A549 (cell line): Measurements from ENCODE around the gene KCNK17. TPM values are rescaled to one million over a fixed set of nuclear protein-coding genes. Genes with fewer than 3 reads are reported as not detected.

Experiments used
- ATAC-seq, 2 experiments: fragments of 200-7000 bp in 1 of 2; fragments of >200 bp in 1 of 2; cut with Nextera tagmentation in 1 of 2; cut with Tn5 transposase in 1 of 2; 3 replicates each; pipeline versions ENCODE4 v1.8.0 to v1.9.1; 2018 to 2020; ENCODE audit warnings: mild to moderate bottlenecking in 1 of 2, moderate library complexity in 1 of 2
- CTCF ChIA-PET: fragments of 300-600 bp; sonication (Branson Sonifier 250); formaldehyde crosslinking; extraction: SDS; loops from one replicate; lab custom pipeline; 2021; ENCODE audit warnings: antibody characterized with exemption, inconsistent platforms; lab: Yijun Ruan, JAX
- POLR2A ChIA-PET: fragments of 350-600 bp; formaldehyde crosslinking; extraction: SDS; loops from one replicate; lab custom pipeline; 2021; ENCODE audit warnings: antibody characterized with exemption, inconsistent platforms; lab: Yijun Ruan, JAX
- DNase-seq, 2 experiments: peaks; one replicate each; pipeline versions ENCODE4 v3.0.0 to v3.0.0-alpha.2; 2011 to 2016; ENCODE audit warnings: low read depth in 1 of 2, low spot score in 1 of 2
- FAIRE-seq: peaks from 2 replicates; lab custom pipeline; 2011; peaks lifted over from hg19 to GRCh38; lab: Jason Lieb, UNC
- H3K27ac ChIP-seq, 2 experiments: fragments of >200 bp; sonication (Bioruptor Twin); formaldehyde crosslinking; 3 replicates each; pipeline ENCODE4 v1.5.1; 2016 to 2017
- H3K4me1 ChIP-seq: fragments of >200 bp; sonication (Bioruptor Twin); formaldehyde crosslinking; 3 replicates; pipeline ENCODE4 v1.6.1; 2016
- H3K4me2 ChIP-seq: fragments of >200 bp; sonication (Bioruptor Twin); formaldehyde crosslinking; 3 replicates; pipeline ENCODE4 v1.6.1; 2016
- H3K4me3 ChIP-seq: fragments of >200 bp; sonication (Bioruptor Twin); formaldehyde crosslinking; 3 replicates; pipeline ENCODE4 v1.5.1; 2016
- H3K9me3 ChIP-seq: fragments of >200 bp; sonication (Bioruptor Twin); formaldehyde crosslinking; 3 replicates; pipeline ENCODE4 v1.6.1; 2016
- BHLHE40 ChIP-seq: IDR thresholded peaks from 2 replicates; pipeline ENCODE4 v1.6.1; 2012; ENCODE audit warnings: low read depth, low read length, inconsistent platforms
- EP300 ChIP-seq, 2 experiments: fragments of >200 bp; sonication (Bioruptor Twin); formaldehyde crosslinking; IDR thresholded peaks; 2 replicates in 1 of 2; 3 replicates in 1 of 2; pipeline ENCODE4 v1.6.1; 2016 to 2017
- GATA3 ChIP-seq: IDR thresholded peaks from 2 replicates; pipeline ENCODE4 v1.6.1; 2012; ENCODE audit warnings: borderline replicate concordance
- HOXB5 ChIP-seq: fragments of 250-450 bp; sonication (Bioruptor Pico); IDR thresholded peaks from 2 replicates; pipeline ENCODE4 v1.5.0; 2020; ENCODE audit warnings: mild to moderate bottlenecking, moderate library complexity
- JUN ChIP-seq, 2 experiments: fragments of >200 bp; sonication (Bioruptor Twin); formaldehyde crosslinking; IDR thresholded peaks; 2 replicates in 1 of 2; 3 replicates in 1 of 2; pipeline ENCODE4 v1.6.1; 2016 to 2017
- KDM5A ChIP-seq: fragments of 200-600 bp; sonication (generic); IDR thresholded peaks from 2 replicates; pipeline ENCODE4 v1.6.1; 2016; ENCODE audit warnings: antibody characterized with exemption, mild to moderate bottlenecking
- MYC ChIP-seq: IDR thresholded peaks from 2 replicates; pipeline ENCODE4 v1.6.1; 2012; ENCODE audit warnings: mild to moderate bottlenecking, inconsistent platforms, low read length, improper control_type of control experiment, borderline replicate concordance
- NFE2L2 ChIP-seq: fragments of 150-350 bp; conservative IDR thresholded peaks from 2 replicates; pipeline ENCODE4 v1.6.1; 2014; ENCODE audit warnings: low read length
- NPAS2 ChIP-seq: fragments of 250-450 bp; sonication (Bioruptor Pico); IDR thresholded peaks from 2 replicates; pipeline ENCODE4 v1.8.0; 2022; ENCODE audit warnings: mild to moderate bottlenecking, moderate library complexity, borderline replicate concordance
- NR3C1 ChIP-seq: fragments of >200 bp; sonication (Bioruptor Twin); formaldehyde crosslinking; IDR thresholded peaks from 3 replicates; pipeline ENCODE4 v1.6.1; 2017
- POLR2AphosphoS2 ChIP-seq: conservative IDR thresholded peaks from 2 replicates; pipeline ENCODE4 v1.6.1; 2012; ENCODE audit warnings: low read length, improper control_type of control experiment, inconsistent platforms
- RAD21 ChIP-seq, 2 experiments: fragments of >200 bp in 1 of 2; sonication (Bioruptor Twin) in 1 of 2; formaldehyde crosslinking in 1 of 2; IDR thresholded peaks in 1 of 2; conservative IDR thresholded peaks in 1 of 2; 2 replicates in 1 of 2; 3 replicates in 1 of 2; pipeline ENCODE4 v1.6.1; 2012 to 2018; ENCODE audit warnings: inconsistent platforms in 1 of 2
- SMC3 ChIP-seq: fragments of >200 bp; sonication (Bioruptor Twin); formaldehyde crosslinking; IDR thresholded peaks from 3 replicates; pipeline ENCODE4 v1.6.1; 2018; ENCODE audit warnings: inconsistent platforms
- ZC3H11A ChIP-seq: fragments of 450-650 bp; IDR thresholded peaks from 2 replicates; pipeline ENCODE4 v1.6.1; 2014; ENCODE audit warnings: antibody characterized with exemption, mild to moderate bottlenecking
- polyA plus RNA-seq, 4 experiments: library from polyadenylated mRNA; depleted of rRNA in 3 of 4; stranded (reverse); fragments of >200 nt; fragmentation: RNase III in 1 of 4; extraction: RNeasy Plus Mini Kit Qiagen cat#74134 plus additional on column Dnase treatment in 1 of 4; gene quantifications; 2 replicates in 3 of 4; 3 replicates in 1 of 4; pipeline ENCODE4 v1.2.3, GENCODE V29; 2011 to 2017
- TF ChIP-seq, protein P1 (sequence below): fragments of >200 bp; sonication (Bioruptor Twin); formaldehyde crosslinking; IDR thresholded peaks from 3 replicates; pipeline ENCODE4 v1.6.1; 2016
- TF ChIP-seq, protein P2 (sequence below): fragments of 150-350 bp; IDR thresholded peaks from 2 replicates; pipeline ENCODE4 v1.6.1; 2014; ENCODE audit warnings: low read depth, mild to moderate bottlenecking, low read length
- TF ChIP-seq, protein P3 (sequence below): fragments of 200-600 bp; sonication (generic); IDR thresholded peaks from 2 replicates; pipeline ENCODE4 v1.6.1; 2016; ENCODE audit warnings: antibody characterized with exemption, mild to moderate bottlenecking, moderate library complexity
- TF ChIP-seq, protein P4 (sequence below): IDR thresholded peaks from 2 replicates; pipeline ENCODE4 v1.6.1; 2012
- TF ChIP-seq, protein P5 (sequence below): fragments of 250-450 bp; sonication (Bioruptor Pico); IDR thresholded peaks from 2 replicates; pipeline ENCODE4 v1.5.0; 2020; ENCODE audit warnings: low read depth, mild to moderate bottlenecking, moderate library complexity

KCNK17 gene
- polyA plus RNA-seq, 2 of the 4 experiments (the other 2 are of a cell fraction), result not detected

DNA sequence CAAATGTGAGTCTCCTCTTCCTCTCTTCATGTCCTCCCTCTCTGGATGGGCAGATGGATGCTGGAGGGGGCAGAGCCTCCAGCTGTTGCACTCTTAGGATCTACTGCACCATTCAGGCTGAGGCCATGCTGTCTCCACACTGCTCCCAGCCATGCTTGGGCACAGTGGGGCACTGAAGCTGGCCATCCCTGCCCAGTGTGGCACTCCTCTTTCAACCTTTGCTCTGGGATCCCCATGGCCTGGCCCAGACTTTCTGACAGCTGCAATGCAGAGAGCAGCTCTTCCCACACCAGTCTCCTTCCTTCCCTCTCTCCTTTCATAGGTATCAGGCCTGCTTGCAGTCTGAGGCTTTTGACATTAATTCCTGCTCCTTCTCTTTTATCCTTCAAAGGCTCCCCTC is 9.3 kb downstream of the KCNK17 start:
- Histone ChIP-seq H3K4me1 (0 out of 3 replicates have a peak, but pooled peaks cover 3% of the 10 kb centered on the region), H3K4me3 (no peak overlapping the region), H3K9me3 (no peaks in the 10 kb centered on the region), H3K27ac (no peak overlapping the region), H3K4me2 (no peak overlapping the region)
- ChIA-PET POLR2A (no interaction called here), CTCF (interaction anchor here (0.8 to 10.4 kb wide), 6 partner anchors 11 to 432 kb away, joined by 3 to 171 read pairs (median 7); no protein-coding TSS in a partner anchor)
- no peak for FAIRE-seq
- no peak for ATAC-seq
- no peak for DNase-seq
- TF ChIP-seq, protein P1, sequence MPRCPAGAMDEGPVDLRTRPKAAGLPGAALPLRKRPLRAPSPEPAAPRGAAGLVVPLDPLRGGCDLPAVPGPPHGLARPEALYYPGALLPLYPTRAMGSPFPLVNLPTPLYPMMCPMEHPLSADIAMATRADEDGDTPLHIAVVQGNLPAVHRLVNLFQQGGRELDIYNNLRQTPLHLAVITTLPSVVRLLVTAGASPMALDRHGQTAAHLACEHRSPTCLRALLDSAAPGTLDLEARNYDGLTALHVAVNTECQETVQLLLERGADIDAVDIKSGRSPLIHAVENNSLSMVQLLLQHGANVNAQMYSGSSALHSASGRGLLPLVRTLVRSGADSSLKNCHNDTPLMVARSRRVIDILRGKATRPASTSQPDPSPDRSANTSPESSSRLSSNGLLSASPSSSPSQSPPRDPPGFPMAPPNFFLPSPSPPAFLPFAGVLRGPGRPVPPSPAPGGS, result no peak
- TF ChIP-seq EP300 (IDR thresholded peaks at IDR 0.05) (no peak), GATA3 (no peak), ZC3H11A (no peak), BHLHE40 (no peak), SMC3 (no peak), POLR2AphosphoS2 (no peak), JUN (IDR thresholded peaks at IDR 0.05) (no peak), HOXB5 (no peak), NPAS2 (no peak), NFE2L2 (no peak), KDM5A (no peak), RAD21 (conservative IDR thresholded peaks at IDR 0.05 in 1 of 2, IDR thresholded peaks at IDR 0.05 in 1 of 2) (no peak), NR3C1 (no peak), MYC (no peak)
- TF ChIP-seq, protein P2, sequence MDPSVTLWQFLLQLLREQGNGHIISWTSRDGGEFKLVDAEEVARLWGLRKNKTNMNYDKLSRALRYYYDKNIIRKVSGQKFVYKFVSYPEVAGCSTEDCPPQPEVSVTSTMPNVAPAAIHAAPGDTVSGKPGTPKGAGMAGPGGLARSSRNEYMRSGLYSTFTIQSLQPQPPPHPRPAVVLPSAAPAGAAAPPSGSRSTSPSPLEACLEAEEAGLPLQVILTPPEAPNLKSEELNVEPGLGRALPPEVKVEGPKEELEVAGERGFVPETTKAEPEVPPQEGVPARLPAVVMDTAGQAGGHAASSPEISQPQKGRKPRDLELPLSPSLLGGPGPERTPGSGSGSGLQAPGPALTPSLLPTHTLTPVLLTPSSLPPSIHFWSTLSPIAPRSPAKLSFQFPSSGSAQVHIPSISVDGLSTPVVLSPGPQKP, result no peak
- TF ChIP-seq, protein P3, sequence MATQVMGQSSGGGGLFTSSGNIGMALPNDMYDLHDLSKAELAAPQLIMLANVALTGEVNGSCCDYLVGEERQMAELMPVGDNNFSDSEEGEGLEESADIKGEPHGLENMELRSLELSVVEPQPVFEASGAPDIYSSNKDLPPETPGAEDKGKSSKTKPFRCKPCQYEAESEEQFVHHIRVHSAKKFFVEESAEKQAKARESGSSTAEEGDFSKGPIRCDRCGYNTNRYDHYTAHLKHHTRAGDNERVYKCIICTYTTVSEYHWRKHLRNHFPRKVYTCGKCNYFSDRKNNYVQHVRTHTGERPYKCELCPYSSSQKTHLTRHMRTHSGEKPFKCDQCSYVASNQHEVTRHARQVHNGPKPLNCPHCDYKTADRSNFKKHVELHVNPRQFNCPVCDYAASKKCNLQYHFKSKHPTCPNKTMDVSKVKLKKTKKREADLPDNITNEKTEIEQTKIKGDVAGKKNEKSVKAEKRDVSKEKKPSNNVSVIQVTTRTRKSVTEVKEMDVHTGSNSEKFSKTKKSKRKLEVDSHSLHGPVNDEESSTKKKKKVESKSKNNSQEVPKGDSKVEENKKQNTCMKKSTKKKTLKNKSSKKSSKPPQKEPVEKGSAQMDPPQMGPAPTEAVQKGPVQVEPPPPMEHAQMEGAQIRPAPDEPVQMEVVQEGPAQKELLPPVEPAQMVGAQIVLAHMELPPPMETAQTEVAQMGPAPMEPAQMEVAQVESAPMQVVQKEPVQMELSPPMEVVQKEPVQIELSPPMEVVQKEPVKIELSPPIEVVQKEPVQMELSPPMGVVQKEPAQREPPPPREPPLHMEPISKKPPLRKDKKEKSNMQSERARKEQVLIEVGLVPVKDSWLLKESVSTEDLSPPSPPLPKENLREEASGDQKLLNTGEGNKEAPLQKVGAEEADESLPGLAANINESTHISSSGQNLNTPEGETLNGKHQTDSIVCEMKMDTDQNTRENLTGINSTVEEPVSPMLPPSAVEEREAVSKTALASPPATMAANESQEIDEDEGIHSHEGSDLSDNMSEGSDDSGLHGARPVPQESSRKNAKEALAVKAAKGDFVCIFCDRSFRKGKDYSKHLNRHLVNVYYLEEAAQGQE, result no peak
- TF ChIP-seq, protein P4, sequence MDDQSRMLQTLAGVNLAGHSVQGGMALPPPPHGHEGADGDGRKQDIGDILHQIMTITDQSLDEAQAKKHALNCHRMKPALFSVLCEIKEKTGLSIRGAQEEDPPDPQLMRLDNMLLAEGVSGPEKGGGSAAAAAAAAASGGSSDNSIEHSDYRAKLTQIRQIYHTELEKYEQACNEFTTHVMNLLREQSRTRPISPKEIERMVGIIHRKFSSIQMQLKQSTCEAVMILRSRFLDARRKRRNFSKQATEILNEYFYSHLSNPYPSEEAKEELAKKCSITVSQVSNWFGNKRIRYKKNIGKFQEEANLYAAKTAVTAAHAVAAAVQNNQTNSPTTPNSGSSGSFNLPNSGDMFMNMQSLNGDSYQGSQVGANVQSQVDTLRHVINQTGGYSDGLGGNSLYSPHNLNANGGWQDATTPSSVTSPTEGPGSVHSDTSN, result no peak
- TF ChIP-seq, protein P5, sequence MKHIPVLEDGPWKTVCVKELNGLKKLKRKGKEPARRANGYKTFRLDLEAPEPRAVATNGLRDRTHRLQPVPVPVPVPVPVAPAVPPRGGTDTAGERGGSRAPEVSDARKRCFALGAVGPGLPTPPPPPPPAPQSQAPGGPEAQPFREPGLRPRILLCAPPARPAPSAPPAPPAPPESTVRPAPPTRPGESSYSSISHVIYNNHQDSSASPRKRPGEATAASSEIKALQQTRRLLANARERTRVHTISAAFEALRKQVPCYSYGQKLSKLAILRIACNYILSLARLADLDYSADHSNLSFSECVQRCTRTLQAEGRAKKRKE (CRISPR knock-in tag), result no peak
